Medulla oblongata (tissue), 1 donor: ENCODE data around the gene SLC10A2.
"Not testable (repeated sequence)": the region's sequence is repeated elsewhere in the genome, so short reads cannot be mapped to it uniquely, and the experiment has no call there.

Experiments used
- DNase-seq: peaks from one replicate; pipeline ENCODE4 v3.0.0-alpha.2; 2015; ENCODE audit errors: extremely low spot score

Gene SLC10A2, protein sequence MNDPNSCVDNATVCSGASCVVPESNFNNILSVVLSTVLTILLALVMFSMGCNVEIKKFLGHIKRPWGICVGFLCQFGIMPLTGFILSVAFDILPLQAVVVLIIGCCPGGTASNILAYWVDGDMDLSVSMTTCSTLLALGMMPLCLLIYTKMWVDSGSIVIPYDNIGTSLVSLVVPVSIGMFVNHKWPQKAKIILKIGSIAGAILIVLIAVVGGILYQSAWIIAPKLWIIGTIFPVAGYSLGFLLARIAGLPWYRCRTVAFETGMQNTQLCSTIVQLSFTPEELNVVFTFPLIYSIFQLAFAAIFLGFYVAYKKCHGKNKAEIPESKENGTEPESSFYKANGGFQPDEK

GRCh38 chr13:103066079-103066780 lies at the start of gene SLC10A2:
TSS of gene SLC10A2 (minus strand) at chr13:103066417. CDS start at chr13:103066249, 168 bp downstream.
- DNase-seq = no peak

DNA sequence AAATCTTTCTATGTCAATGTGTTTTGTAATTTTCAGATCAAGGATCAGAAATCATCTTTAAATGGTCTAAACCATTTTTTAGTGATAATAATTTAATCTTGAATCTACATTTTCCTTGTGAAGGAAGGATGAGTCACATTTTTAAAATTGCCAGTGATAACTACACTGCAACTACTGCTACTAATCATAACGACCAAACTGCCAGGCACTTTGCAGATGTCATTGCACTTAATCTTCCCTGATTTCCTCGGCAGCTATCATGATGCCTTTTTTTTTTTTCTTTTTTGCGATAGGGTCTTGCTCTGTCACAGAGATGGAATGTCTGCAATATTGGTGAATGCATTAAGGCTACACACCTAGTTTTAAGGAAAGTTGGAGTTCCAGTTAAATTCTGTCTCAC lies 41.4 kb upstream of the SLC10A2 start:
- no peak for DNase-seq

- no peak for DNase-seq
Observed at GRCh38 chr13:103104340-103104739, 38.1 kb upstream of the SLC10A2 start.

DNA sequence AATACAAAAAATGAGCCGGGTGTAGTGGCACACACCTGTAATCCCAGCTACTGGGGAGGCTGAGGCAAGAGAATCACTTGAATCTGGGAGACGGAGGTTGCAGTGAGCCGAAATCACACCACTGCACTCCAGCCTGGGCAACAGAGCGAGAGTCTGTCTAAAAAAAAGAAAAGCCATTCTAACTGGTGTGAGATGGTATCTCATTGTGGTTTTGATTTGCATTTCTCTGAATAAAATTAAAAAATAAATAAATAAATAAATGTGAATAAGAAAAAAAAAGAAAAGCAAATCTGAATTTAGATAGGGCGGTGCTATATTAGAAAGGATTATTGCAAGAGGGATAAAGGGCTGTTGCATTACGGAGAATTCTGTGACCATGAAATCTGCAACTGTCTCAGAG lies 37.2 kb upstream of the SLC10A2 start:
- peak; percentile 78 for DNase-seq

- no peak for DNase-seq
Observed at GRCh38 chr13:103102482-103102881, 36.3 kb upstream of the SLC10A2 start.

GRCh38 chr13:103101901-103102300 lies 35.7 kb upstream of the SLC10A2 start:
- DNase-seq = no peak

DNA sequence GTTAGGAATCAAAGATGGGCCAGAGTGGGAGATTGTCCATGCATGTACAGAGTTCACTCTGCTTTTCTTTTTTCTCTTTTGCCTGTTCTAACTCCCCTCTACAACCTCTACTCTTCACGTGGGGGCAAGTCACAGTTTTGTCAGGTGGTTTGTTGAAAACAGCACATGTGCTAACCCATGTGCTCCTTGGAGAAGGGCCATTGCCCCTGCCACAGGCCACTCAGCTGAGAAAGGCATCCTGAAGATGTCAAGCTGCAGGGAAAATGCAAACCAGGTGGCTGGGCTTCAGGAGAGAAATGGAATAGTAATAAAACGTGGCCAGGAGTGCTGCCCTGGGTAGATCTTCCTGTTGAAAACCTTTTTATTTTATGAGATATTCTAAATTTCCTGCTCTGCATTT lies 35.3 kb upstream of the SLC10A2 start:
- no peak for DNase-seq

DNA sequence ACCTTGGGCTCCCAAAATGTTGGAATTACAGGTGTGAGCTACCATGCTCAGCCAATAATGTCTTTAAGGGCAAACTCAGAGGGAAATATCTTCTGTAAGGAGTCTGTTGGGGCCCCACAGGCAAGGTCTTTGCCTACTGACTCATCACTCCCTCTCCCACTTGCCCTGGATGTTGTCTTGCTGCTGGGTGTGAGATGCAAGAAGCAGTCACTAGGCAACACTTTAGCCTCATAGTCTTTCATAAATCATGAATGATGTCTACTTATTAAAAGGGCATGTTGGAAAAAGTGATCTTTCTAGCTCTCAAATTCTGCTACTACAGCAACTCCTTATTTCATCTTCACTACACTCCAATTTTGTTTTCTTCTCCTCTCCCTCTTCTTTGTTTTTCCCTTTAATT lies 34.6 kb upstream of the SLC10A2 start:
- no peak for DNase-seq

DNA sequence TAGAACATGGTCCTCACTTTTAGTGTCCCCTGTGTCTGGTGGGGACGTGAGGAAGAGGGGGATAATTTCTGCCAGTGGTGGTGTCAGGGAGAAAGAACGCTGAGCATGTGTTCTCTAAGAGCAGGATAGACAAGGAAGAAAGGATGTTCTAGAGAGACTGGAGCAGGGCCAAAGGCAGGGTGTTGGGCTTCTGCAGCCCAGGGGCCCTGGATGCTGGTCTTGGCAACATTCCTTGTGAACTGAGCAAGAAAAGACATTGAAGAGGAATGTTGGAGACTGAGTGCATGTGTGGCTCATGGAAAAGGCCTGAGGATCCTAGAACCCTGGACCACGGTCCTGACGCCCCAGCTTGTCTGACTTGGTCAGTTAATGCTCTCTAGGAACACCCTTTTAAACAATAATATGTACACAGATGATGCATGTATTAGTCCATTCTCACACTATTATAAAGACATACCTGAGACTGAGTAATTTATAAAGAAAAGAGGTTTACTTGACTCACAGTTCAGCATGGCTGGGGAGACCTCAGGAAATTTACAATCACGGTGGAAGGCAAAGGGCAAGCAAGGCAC lies 33.6 kb upstream of the SLC10A2 start:
- DNase-seq = no peak

DNA sequence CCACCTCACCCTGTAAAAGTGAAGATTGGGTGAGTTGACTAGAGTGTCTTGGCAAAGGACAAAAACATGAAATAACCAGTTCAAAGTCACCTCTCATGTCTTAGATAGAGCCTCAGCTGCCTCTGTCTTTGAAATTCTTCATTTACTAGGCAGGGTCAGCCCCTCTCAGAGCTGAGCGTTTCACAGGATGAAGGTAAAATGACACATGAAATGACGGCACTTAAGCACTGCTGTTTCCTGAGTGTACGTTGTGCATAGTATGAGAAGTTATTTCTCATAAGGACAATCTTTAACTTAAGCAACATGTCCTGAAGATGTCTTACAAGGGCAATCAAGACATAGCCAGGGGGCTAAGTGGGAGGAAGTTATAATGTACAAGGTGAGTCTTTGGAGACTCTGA lies 32.3 kb upstream of the SLC10A2 start:
- DNase-seq = no peak

DNA sequence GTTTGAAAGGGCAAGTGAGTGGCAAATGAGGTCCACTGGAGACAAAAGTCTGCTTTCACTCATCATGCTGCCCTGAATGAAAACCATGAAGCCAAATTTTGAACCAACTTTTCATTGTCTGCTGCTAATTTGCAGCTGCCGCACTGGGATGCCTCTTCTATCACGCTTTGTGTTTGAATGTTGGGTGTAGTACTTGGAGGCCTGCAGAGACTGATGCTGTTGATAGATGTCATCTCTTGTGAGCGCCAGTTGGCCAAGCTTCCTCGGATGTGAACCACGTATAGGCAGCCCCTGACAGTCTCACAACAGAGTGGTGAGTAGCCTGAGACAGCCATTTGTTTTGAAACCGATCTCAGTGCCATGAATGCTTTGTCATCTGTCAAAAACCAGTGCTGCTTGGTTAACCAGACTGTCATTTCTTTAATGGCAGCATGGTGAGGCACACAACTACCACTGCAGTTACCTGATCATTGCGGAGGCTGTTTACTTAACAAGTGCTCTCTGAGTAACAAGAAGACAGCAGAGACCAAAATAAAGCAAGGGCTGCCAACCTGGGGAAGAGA lies 31.2 kb upstream of the SLC10A2 start:
- DNase-seq = peak; percentile 78

GRCh38 chr13:103093649-103094048 lies 27.4 kb upstream of the SLC10A2 start:
- not testable (repeated sequence) for DNase-seq

DNA sequence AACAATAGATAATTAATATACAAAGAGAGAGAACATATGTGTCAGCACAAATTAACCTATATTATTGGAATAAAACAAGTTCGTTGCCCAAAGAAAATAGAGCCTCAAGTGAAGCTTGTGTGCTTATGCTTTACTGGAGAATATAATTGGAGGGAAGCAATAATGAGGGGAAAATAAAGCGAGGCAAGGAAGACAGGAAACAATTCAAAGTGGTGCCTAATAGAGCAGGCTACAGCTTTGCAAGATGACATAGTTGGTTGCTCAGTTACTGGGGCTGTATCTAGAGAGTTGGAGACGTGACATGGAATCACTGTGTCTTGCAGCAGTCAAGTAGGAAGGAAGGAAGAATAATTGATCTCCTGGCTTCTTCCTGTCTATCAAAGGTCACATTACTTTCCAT lies 21.1 kb upstream of the SLC10A2 start:
- no peak for DNase-seq

GRCh38 chr13:103081435-103081834 lies 15.2 kb upstream of the SLC10A2 start:
- DNase-seq = no peak

GRCh38 chr13:103078158-103078557 lies 11.9 kb upstream of the SLC10A2 start:
- no peak for DNase-seq

DNA sequence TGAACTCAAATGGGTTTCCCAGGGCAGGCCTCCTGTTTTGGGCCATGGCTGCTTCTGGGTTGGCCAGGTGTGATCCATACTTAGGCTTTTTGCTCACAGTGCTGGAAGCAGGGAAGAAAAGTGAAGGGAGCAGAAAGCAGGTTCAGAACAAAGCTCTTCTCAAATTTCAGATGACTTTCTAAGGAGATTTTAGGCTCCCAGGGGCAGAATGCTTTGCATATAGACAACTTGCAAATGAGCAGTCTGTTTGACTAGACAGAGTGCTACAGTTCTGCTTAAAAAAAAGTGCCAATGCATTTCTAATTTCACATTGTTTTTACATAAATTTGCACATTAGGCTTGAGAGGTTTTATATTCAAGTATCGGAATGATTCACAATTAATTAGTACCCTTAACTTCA lies 2.6 kb upstream of the SLC10A2 start:
- DNase-seq = no peak

- no peak for DNase-seq
Observed at GRCh38 chr13:103067751-103068555, 1.7 kb upstream of the SLC10A2 start.

- no peak for DNase-seq
Observed at GRCh38 chr13:103066781-103067345, 646 bp upstream of the SLC10A2 start.

DNA sequence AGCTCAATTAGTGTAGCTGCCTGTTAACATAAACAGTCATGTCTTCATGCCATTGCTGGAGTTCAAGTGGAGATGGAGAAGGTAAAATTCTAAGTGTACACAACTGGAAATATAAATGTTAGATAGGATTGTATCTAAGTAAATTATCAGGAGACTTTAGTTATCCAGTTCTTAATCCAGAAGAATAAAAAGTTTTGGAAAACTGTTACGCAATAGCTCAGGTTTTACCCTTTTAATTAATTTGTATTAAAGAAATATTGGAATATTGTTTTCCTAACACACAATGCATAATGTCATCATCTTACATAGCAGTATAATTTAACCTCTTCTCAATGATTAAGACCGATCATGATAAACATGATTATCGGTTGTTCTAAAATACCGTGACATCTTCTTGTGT lies 2.8 kb downstream of the SLC10A2 start:
- DNase-seq = no peak

- no peak for DNase-seq
Observed at GRCh38 chr13:103062079-103062478, 4.1 kb downstream of the SLC10A2 start.

GRCh38 chr13:103056008-103056407 lies 10.2 kb downstream of the SLC10A2 start:
- no peak for DNase-seq
